ENCODE data around the gene TRNP1. TPM values are rescaled to one million over a fixed set of nuclear protein-coding genes. Genes with fewer than 3 reads are reported as not detected.
A peak's percentile ranks its signal among the peaks of the same experiment; 100 is the strongest.

TRNP1 gene
- total RNA-seq, 1 donor from 2014 or later: 37.6 TPM

DNA sequence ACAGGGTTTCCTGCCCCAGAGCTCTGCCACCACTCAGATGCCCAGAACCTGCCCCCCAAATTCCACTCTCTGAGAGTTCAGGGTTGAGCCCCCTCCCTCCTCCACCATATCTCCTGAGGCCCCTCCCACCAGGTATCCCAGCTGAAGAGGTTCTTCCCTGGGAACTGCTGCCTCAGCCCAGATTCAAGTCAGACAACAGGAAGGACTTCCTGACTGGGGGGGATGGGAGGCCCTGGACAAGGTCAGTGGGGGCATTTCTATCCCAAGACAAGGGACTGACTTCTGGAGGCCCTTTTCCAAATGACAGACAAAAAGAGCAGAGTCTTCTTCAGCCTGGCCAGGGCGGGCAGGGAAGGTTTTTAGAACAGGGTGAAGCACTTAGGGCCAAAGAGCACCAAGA is 43.2 kb downstream of the TRNP1 start:
- no peak for TF ChIP-seq CTCF (IDR thresholded peaks at IDR 0.05)
- Histone ChIP-seq H3K27ac (no peak overlapping the region), H3K36me3 (no peaks in the 10 kb centered on the region), H3K4me1 (peaks cover 3 to 5% of the 10 kb centered on the region in 2 donors), H3K4me3 (no peak overlapping the region), H3K9me3 (no peaks in the 10 kb centered on the region), H3K27me3 (no peaks in the 10 kb centered on the region)
- intact Hi-C loops (cut with DNase I): no loop called here
- DNase-seq (ENCODE audit: low spot score in 2 of 2): no peak

GRCh38 chr1:27037518-27037917 is 44.0 kb downstream of the TRNP1 start:
- H3K36me3 ChIP-seq: no peaks in the 10 kb centered on the region
- H3K4me1 ChIP-seq: no peaks in the 10 kb centered on the region
- no peak for TF ChIP-seq CTCF (IDR thresholded peaks at IDR 0.05)
- DNase-seq (ENCODE audit: low spot score in 2 of 2): no peak
- no peak overlapping the region for H3K4me3 ChIP-seq
- no peaks in the 10 kb centered on the region for H3K9me3 ChIP-seq
- intact Hi-C loops (cut with DNase I): no loop called here
- no peak overlapping the region for H3K27ac ChIP-seq
- H3K27me3 ChIP-seq: no peaks in the 10 kb centered on the region

- intact Hi-C loops (cut with DNase I): no loop called here
- H3K27me3 ChIP-seq: no peaks in the 10 kb centered on the region
- no peaks in the 10 kb centered on the region for H3K9me3 ChIP-seq
- H3K36me3 ChIP-seq: no peaks in the 10 kb centered on the region
- no peak overlapping the region for H3K27ac ChIP-seq
- H3K4me3 ChIP-seq: no peak overlapping the region
- no peak for DNase-seq (ENCODE audit: low spot score in 2 of 2)
- no peak for TF ChIP-seq CTCF (IDR thresholded peaks at IDR 0.05)
- no peaks in the 10 kb centered on the region for H3K4me1 ChIP-seq
Measured at GRCh38 chr1:27038020-27038419, 44.5 kb downstream of the TRNP1 start.

DNA sequence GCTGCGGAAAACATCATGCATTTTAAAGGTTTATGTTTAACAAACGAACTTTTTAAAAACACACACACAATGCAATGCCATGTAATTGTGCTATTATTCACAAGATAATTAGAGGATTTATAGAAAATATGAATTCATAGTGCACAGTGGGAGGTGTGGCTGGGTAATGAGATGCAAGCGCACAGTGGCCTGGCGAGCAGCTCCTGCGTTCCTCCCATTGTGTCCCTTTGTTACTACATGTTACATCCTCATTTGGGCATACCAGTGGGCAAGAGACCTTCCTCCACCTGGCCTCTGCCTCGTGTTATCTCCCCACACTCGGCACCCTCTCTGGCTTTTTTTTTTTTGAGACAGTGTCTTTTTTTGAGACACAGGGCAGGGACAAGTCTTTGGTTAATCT is 49.2 kb downstream of the TRNP1 start:
- DNase-seq (ENCODE audit: low spot score in 2 of 2): no peak
- H3K9me3 ChIP-seq: no peaks in the 10 kb centered on the region
- no peaks in the 10 kb centered on the region for H3K36me3 ChIP-seq
- no peak for TF ChIP-seq CTCF (IDR thresholded peaks at IDR 0.05)
- H3K27me3 ChIP-seq: no peaks in the 10 kb centered on the region
- no peak overlapping the region for H3K4me3 ChIP-seq
- H3K4me1 ChIP-seq: peaks cover 5 to 7% of the 10 kb centered on the region in 2 donors
- no peak overlapping the region for H3K27ac ChIP-seq
- intact Hi-C loops (cut with DNase I): loop anchor here (5.0 to 10.0 kb wide), 2 partner anchors 110 to 242 kb away; no protein-coding TSS in a partner anchor

GRCh38 chr1:27044613-27045151 is 51.2 kb downstream of the TRNP1 start:
- no peak overlapping the region for H3K27ac ChIP-seq
- no peaks in the 10 kb centered on the region for H3K27me3 ChIP-seq
- no peaks in the 10 kb centered on the region for H3K36me3 ChIP-seq
- intact Hi-C loops (cut with DNase I): loop anchor here (1.0 to 10.0 kb wide), 4 partner anchors 45 to 240 kb away; no protein-coding TSS in a partner anchor
- H3K4me3 ChIP-seq: peak overlapping the region; percentile 24 to 43
- peak; percentile 94 to 98 (median 95) for TF ChIP-seq CTCF (IDR thresholded peaks at IDR 0.05)
- no peaks in the 10 kb centered on the region for H3K9me3 ChIP-seq
- peak; percentile 43 to 94 for DNase-seq (ENCODE audit: low spot score in 2 of 2)
- H3K4me1 ChIP-seq: peaks cover 5 to 7% of the 10 kb centered on the region in 2 donors

Measured in ascending aorta (tissue), 2 donors.